Dermis blood vessel endothelial cell (primary cell): Measurements from ENCODE around the gene TNS3. TPM values are rescaled to one million over a fixed set of nuclear protein-coding genes. Genes with fewer than 3 reads are reported as not detected.

ENCODE experiments used
- DNase-seq: peaks from one replicate; pipeline ENCODE4 v3.0.0; 2010
- total RNA-seq: library from RNA; depleted of rRNA; stranded (reverse); fragments of >200 nt; gene quantifications from 2 replicates; pipeline ENCODE4 v1.2.3, GENCODE V29; 2014

The TNS3 gene
- total RNA-seq, 1 donor from 2014 or later = 11.7 TPM

DNA sequence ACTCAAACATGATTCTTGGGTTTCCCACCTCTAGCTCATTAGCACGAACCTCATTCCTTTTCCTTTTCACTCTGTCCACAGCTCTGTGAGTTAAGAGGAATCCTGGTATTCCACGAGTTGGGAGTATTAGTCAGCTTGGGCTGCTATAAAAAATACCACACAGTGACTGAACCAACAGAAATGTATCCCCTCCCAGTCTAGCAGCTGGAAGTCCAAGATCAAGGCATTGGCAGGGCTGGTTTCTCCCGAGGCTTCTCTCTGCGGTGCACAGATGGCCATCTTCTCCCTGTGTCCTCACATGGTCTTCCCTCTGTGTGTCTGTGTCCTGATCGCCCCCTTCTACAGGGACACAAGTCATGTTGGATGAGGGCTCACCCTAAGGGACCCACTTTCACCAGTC is 261.6 kb downstream of the TNS3 start:
- no peak for DNase-seq

DNA sequence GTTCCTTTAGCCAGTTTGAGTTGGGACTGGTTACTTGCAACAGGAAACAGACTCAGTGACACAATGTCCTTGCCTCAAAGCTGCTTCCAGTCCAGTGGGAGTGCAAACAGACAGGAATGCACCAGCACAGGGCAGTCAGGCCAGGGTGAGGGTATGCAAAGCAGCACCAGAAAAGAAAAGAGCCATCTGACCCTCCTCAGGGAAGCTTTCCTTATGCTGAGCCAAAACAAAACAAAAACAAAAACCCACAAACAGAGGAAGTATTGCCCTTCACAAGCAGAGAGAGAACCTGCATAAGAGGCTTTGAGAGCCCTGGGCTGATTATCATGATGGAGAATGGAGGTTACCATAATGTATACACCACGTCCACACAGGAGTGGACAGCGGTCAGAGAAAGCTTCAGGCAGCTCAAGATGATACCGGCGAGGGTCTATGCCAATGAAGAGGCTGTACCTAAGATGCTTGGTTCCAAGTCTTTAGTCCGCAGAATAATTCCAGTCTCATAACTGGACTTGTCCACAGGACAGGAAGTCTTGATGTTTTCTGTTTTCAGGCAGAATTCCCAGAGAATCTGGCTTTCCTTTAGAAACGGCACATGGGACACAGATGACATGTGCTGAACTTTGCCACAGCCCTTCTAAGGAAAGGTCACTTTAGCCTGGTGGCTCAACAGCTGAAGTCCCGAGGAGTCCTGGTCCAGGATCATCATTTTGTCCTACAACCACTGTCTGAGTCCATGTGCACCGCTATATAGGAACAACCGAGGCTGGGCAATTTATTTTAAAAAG is 263.3 kb downstream of the TNS3 start:
- no peak for DNase-seq

DNA sequence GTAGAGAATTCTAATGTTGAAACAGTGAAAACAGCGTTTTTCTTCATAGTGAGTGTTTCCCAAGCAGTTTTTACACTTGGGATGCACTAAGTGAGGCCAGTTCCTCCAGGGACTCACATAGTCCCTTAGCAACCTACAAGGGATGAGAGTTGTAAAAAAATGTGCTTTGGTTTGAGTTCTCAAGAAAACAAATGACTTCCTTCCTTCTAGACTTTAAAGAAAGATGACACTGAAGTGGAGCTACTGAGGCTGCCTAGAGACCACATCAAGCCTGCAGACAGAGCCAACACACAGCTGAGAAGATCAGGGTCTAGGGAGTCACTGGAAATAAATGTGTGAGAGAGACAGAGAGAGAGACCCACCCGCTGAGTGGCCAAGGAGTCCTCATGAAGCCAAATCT is 264.4 kb downstream of the TNS3 start:
- no peak for DNase-seq

DNA sequence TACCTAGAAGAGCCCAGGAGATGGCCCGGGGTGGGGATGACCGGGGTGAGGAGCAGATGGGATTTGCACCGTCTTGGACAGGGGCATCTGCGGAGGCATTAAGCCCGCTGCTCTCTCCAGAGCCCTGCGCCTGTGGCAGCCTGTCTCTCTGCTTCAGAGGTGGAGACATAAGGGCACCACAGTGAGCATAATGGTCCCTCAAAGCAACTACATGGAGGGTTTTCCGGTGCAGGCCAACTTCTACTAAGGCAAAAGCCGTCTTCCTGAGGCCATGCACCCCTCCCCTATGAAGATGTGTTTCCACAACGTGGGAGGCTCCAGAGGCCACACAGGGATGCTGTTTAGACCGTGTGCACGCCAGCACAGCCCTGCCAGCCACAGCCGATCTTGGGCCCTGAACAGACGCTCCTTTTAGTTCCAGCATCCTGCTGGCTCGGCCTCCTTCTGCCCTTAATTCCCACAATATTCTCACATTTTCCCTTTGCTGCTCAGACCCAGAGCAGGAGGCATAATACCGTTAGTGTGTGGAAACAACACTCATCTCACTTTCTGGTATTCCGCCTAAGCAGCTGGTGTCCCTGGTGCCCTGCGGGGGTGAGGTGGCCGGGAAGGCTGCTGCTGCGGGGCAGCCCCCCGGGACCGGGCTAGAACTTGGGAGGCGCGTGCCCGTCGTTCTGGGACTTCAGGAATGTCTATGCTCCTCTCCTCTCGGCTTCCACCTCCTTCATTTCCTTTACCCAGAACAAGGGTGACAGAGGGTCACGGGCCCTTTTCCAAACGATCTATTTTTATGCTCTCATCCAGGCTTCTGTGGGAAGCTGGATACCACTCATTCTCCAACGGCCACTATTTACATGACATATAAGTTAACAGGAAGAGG is 266.9 kb downstream of the TNS3 start:
- peak; percentile 39 for DNase-seq

DNA sequence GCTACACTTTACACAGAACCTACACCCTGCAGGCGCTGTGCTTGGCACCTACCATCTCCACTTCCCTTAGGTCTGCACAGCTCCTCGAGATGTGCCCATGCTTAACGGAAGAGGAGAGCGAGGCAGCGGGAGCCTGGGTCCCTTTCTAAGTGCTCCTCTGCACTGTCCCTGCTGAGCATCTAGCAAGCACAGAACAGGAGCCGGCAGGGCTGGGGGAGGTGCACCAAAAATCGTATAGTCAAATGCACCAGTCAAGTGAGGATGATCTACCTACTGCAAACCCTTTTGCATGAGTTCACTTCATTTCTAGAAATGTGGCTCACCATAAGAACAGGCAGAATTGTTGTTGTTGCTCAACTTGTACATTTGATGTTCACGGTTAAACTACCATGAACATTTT is 267.7 kb downstream of the TNS3 start:
- DNase-seq = no peak

DNA sequence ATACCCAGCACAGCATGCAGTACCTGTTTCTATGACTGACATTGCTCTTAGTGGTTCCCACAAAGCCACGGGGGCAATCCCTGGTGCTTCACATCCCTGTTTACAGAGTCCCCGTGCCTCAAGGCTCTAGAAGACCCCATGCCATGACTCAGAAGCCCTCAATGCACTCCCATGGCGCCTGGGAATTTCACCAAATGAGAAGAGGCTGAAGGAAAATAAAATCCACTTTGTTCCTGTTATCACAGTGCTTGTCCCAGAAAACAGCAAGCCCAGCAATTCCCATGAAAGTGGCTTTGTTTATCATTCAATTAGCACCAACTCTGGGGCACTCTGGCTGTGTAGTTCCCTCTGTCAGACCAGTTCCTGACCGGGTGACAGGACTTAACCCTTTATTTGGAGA is 268.3 kb downstream of the TNS3 start:
- DNase-seq = no peak

DNA sequence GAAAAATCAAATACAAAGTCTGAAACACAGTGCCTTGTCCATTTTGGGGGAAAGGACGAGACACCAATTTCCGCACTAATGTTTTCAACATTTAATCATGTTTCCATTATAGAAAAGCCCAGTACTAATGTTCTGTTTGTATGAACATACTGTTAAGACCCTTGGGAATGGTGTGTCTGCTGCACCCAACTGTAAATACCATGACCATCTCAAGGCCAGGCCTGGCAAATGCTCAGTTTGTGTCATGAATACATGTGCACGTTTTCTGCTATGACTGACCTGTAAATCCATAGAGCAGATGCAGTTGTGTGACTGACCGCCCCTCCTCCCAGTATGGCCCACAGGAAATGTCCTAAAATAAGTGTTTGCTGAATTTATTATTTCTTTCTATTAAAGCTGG is 270.0 kb downstream of the TNS3 start:
- no peak for DNase-seq

DNA sequence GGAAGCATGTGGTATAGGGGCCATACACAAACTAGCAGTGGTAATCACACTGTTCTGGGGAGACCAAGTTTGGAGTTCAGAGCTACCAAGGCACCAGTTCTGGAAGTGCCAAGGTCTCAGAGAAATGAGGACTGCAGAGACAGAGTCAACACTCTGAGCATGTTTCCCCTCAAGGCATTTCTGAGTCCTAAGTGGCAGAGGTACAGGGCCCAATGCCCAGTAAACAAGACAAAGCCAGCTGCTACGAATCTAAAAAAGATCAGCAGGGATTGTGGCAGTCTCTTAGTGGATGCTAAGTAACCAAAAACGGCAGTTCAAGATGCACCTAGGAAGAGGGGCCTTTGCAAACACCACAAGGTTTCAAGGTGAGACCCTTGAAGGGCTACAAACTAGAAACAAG is 271.9 kb downstream of the TNS3 start:
- DNase-seq = no peak

DNA sequence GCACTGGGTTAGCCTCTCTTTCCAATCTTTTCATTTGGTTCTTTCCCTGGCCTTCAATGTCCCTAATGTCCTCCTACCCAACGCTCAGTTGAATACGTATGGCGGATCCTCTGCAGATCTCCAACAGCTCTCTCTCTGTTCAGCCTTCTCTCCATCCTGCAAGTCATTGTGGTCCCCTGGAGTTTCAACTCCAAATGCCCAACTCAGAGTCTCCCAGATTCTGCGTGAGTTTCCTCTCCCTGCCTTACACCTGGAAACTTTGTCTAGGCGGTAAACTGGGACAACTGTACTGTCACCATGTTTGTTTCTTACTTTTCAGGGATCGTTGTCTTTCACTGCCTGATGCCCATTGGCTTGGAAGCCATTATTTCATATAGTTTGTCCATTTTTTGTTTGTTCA is 273.1 kb downstream of the TNS3 start:
- DNase-seq = no peak

DNA sequence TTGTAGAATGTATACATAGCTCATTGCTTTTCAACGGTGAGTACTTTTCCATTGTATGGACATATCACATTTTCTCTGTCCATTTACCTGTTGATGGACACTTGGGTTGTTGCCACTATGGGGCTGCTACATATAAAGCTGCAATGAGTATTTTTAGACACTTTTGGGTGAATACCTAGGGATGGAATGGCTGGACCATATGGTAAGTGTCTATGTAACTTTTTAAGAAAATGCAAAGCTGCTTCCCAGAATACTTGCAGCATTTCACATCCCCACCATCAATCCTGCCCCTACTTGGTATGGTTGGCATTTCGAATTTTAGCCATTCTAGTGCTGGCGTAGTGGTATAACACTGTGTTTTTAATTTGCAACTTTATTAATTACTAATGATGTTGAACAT is 274.6 kb downstream of the TNS3 start:
- no peak for DNase-seq

DNA sequence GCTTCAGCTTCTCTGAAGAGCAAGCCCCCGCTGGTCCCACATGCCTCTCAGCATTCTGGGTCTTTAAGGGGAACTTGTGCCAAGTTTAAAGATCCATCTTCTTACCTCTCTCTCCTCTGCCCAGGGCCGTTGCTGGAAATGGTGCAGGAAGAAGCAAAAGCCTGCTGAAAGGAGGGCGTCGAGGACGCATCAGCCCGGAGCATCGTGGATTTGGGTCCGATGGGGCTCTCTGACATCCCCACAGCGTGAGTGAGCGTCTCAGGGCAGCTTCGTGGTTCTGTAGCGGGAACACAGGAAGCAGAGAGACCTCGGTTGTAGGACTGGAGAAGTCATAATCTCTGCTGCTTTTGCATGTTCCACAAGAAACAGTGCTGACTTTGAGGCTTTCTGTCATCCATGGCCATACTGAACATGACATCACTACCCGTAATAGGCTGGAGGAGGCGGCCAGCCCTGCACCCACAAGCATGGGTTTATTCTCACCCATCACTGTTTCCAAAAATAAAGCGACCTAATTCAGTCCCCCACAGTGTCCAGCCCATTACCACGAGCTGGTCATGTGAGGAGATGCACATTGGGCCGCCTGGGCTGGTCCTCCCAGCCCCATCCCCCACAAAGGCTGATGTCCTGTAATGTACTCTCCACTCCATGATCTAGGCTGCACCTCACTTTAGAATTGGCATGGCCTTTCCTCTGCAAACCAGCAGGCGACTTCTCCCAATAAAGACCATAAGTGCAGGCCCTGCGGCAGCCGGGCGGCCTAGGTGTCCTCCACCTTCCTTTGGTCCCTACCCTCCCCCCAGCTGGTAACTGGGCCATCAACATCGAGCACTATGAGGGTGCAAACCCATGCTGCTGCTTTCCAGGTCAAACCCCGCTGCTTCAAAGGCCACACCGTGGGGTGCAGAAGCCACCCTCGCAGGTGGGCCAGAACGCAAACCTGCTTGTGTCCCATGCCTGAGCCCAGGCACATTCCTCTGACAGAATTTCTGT is 276.9 kb downstream of the TNS3 start:
- DNase-seq = no peak

DNA sequence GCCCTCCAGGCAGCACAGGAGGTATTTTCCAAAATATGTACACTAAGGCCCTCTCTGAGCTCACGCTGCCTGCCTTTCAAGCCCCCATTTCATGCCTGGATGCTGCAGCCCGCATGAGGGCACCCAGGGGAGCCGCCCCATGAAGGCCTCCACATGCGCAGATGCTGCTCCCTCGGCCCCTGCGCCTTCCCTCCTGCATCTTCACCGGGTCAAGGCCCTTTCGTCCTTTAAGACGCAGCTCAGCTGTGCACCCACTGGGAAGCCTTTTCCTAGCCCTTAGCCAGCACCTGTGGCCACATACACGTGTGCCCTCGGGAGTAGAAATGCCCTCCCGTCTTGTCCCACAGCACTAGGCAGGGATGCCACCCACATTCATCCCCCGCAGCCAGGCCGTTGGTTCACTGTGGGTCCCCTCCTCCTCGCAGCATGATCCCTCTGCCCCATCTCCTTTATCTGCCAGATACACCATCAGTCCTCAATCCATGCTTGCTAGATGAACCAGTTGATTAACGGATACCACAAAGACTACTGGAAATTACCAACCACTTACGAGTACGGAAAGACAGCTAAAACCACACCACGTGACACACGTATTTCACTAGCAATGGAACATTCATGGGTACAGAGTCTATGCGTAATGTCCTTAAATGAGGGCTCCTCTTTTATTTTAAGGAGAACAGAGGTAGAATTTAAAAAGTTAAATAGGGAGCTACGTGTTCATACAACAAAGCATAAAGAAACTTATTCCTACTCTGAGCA is 278.0 kb downstream of the TNS3 start:
- DNase-seq = no peak

DNA sequence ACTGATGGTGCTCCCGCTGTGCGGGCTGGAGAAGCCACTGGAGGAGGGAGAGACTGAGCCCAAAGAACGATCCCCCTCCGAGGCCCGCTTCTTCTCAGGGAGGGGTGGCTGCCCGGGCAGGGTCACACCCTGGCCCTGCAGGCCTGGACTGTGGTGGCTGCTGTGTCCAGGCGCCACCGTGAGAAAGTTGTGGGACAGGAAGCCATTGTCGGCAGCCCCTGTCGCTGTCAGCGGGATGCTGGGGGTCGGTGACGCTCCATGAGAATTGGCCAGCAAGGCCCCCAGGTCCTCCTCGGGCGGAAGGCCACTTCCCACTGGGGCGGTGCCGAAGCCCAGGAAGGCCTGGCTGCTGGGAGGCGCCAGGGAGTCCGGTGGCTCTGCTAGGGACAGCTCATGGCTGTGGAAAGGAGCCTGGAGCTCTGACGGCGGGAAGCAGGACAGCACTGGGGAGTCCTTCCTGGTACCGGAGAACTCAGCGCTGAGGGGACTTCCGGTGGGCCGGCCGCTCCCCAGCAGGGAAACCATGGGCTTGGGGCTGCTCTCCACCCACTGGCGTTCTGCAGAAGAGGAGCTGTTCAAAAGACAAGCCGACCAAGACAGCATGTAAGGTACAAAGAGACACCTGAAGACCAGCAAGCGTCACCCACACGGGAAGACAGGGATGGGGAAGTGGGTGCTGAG is 278.8 kb downstream of the TNS3 start:
- no peak for DNase-seq

DNA sequence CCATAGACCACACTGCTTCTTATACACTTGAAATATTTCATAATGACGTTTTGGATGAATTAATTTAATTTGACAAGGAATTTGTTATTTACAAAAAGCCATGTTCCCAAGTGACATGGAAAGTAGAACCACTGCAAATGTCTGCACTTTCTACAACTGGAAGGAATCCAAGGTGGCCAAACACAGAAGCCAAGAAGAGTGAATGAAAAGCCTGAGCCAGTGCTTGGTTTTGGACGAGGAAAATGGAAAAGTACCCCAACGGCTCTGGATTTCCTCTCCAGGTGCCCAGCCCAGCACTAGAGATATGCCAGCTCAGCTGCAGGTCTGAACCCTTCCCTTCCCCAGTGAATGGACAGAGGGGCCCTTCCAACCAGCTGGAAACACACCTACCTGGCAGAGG is 279.4 kb downstream of the TNS3 start:
- DNase-seq = no peak

DNA sequence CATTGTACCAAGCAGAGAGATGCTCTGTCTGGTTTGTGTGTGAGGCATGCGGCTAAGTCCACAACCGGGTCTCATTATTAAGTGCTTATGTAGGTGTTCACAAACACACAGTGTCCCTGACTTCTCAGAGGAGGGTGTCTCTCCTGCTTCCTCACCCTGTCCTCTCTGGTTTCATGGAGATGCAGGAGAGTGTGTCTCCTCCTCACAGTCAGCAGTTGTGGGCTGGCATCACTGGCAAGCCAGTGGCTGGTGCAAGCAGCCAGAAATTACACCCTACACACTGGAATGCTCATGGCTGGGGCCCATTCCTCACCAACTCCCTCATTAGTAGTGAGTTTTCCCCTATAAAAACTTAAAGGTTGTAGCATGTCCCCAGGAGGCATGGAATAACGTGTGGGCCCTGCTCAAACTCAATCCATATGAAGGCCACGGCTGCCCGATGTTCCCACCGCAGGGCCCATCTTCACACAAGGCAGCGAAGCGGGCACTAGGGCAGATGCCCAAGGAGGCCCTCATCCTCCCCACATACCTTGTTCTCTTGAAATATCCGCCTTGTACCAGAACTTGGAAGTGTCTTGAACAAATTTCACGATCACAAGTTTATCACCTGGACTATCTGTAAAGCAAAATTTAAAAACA is 280.1 kb downstream of the TNS3 start:
- no peak for DNase-seq

DNA sequence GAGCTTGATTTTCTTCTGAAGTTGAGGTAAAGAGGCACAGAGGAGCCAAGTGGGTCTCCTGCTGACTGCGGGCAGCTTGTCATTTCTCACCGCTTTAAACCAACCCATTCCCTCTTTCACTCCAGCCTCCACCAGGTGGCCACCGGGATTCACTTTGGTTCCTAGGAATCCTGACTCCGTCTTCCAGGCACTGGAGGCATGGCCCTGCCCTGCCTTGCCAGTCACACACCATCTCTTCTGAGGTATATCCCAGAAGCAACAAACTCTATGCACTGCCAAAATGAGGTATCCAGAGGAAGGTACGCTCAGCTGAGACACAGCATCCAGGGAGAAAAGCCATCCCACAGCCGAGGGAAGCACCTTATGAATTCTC is 280.8 kb downstream of the TNS3 start:
- DNase-seq = no peak

DNA sequence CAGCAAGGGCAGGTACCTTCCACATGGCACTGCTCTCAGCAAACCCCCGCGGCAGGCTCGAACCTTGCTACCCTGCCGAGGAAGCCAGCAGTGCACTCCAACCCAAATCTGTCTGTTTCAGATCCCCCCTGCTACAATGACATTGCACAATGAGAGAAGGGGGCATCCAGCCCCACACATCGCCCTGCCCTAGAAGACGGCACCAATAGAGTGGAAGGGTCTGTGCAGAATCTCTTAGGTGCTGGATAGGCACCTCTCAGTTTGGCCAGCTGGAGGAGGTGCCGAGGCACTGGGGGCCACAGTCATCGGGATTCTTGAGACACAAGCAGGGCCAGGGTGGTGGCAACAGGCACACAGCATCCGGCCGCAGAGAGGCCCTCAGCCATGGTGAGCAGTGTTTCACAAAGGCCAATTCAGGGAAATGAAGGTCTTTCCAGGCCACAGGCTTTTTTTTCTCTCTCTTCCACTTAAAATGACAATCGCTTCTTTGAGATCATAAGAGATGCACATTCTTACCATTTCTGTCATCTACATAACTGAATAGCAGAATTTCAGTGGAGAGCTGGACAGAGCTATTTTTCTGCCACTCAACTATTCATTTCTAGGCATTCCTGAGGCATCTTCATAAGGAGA is 281.3 kb downstream of the TNS3 start:
- no peak for DNase-seq

DNA sequence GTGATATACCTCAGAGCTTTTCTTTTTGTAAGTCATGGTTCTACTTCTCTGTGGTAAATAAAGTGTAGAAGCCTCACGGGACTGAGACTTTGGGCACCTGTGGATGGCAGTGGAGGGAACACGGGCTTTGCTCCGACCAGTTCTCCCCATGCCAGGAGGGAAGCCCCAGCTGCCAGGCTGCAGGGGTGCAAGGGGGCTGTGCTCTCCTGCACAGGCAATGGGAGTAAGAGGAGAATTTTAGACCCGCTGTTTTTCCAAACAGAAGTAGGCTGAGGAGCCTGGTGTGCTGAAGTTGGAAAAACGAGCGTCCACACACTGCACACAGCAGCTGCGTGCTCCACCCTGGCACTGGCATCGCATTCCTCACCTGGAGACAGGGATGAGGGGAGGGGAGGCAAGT is 282.4 kb downstream of the TNS3 start:
- no peak for DNase-seq

DNA sequence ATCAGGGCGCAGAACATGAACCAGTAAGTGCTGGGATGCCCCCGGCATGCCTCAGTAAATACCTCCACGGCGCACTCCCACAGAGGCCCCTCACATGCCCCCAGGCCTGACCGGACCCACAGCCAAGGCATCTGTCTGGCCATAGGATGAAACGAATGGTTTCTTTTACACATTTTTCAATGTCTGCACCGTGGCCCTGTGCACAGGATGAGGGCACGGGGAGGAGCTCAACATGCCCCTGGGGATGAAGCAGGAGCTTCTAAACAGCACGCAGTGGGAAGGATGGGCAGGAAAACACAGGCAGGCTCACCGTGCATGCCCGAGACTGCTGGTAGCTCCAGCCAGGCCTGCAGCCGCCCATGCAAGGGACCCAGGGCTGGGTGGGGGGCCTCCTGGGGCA is 283.3 kb downstream of the TNS3 start:
- no peak for DNase-seq

DNA sequence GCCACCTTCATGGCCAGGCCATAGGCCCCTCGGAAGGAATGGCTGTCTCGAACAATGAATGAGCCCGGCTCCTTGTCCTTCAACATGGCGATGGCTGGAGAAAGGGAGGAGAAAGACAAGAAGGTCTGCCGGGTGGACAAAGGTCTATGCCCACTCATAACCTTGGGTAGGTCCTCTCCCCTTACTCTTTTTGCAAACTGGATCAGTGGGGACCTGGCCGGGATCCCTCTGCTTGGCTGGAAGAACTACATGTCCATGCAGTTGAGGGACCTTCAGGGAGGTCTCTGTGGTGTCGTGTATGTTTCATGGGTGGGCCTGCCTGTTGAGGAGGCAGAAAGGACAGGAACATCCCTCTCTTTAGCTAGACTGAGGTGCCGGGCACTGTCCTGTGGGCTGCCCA is 284.8 kb downstream of the TNS3 start:
- no peak for DNase-seq

DNA sequence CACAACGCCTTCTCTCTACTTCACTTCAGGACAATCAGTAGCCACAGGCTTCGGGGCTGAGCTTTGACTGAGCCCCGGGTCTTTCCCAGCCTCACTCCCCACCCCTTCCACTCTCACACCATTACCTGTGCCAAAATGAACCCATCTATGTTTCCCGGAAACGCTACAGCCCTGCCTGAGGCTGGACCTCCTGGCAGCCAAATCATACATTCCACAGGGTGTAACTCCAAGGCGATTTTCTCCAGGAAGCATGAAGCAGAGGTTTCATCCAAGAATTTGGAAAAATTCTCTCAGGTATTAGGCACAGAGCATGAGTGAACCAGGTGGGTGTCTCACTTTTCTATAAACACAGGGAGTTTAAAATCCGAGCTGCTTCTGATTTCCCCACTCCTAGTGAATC is 286.3 kb downstream of the TNS3 start:
- DNase-seq = no peak
